ENCODE measurements around the gene INS.
"Not testable (repeated sequence)": the region's sequence is repeated elsewhere in the genome, so short reads cannot be mapped to it uniquely, and the experiment has no call there.

Gene INS

GRCh38 chr11:2180789-2181370, 19.9 kb upstream of the INS start:
- no peak for DNase-seq (ENCODE audit: low spot score)

GRCh38 chr11:2180347-2180746, 19.3 kb upstream of the INS start:
- DNase-seq (ENCODE audit: low spot score) = no peak

- no peak for DNase-seq (ENCODE audit: low spot score)
Measured at GRCh38 chr11:2179516-2179915, 18.5 kb upstream of the INS start.

DNA sequence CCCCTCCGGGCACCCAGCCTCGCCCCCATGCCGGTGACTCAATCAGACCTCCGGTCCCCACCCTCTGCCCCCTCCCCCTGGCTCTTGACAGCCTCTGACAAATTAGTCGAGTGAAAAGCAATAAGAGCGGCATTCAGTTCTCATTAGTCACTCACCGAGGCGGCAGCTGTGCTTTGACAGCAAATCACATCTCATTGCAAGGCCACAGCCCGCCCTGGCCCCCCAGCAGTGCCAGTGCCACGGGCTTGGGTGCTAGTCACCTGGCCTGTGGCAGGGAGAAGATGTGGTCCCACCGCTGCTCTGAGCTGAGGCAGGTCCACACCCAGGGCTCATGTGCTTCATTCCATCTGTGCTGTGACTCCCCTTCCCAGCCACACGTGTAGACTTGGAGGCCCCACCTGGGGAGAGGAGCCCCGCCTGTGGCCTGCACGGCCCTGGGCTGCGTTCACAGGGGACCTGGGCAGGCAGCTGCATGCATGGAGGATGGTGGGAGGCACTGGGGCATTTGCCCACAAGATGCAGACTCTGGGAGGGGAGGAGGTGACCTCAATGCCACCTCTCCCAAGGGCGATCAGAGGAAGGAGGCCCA, 18.0 kb upstream of the INS start:
- no peak for DNase-seq (ENCODE audit: low spot score)

GRCh38 chr11:2178055-2178773, 17.2 kb upstream of the INS start:
- DNase-seq (ENCODE audit: low spot score) = not testable (repeated sequence)

DNA sequence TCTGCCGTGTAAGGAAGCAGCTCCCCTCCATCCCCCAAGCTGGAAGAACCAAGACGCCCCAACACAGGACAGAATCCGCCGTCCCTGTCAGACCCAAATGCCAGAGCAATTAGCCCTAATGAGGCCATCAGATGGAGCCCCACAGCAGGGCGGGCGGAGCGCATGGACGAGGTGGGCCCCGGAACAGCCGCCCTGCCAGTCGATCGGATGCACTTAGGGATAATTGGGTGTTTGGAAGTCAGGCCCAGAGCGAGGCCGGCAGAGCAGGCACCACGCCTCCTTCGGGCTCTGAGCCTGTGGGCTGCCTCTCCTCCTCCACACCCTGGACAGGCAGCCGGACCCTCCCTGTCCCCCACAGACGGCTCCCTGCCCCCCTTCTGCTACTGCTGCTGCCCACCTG, 16.1 kb upstream of the INS start:
- no peak for DNase-seq (ENCODE audit: low spot score)

GRCh38 chr11:2176389-2176900, 15.4 kb upstream of the INS start:
- DNase-seq (ENCODE audit: low spot score) = no peak

GRCh38 chr11:2175659-2176058, 14.7 kb upstream of the INS start:
- DNase-seq (ENCODE audit: low spot score) = no peak

DNA sequence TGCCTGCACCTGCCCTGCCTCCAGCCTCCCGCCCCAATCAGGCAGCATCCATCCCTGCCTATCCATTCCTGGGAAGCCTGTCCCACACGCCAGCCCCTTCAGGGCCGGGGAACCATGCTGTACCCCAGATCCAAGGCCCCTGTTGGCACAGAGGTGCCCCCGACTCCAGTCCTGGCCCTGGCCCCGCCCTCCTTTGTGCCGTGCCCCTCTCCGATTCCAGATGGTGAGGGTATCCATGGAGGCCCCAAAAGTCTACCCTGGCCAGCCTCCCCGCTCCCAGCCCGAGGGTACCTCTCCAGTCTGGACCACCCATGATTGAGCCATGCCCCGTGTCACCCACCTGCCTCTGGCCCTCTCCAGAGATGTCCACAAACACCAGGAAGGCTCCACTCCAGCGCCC, 13.4 kb upstream of the INS start:
- DNase-seq (ENCODE audit: low spot score) = no peak

GRCh38 chr11:2173761-2174160, 12.8 kb upstream of the INS start:
- no peak for DNase-seq (ENCODE audit: low spot score)

GRCh38 chr11:2173150-2173693, 12.2 kb upstream of the INS start:
- peak; percentile 60 for DNase-seq (ENCODE audit: low spot score)

GRCh38 chr11:2172676-2173075, 11.7 kb upstream of the INS start:
- DNase-seq (ENCODE audit: low spot score) = no peak

DNA sequence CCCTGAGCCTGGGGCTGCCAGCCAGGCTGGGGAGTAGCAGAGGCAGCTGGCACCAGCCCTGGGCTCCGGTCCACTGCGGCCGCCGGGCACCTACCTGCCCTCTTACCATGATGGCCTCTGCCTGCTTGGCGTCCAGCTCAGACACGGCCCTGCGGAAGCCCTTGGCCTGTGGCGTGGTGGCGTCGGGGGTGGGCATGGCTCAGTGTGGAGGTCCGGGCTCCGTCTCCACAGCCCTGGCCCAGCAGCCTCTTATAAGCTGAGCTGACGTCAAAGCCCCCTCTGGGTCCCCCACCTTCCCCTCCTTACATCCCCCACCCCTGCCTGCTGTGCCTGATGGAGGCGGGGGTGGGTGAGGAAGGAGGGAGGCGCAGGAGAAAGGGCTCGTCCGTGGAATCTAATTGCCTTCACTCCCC, 10.6 kb upstream of the INS start, which contains the start of gene TH:
Gene TH, minus strand, starts transcription at position 225 of the 413 bp plus-strand sequence. Its CDS starts 29 bp downstream, at position 196.
- no peak for DNase-seq (ENCODE audit: low spot score)

- no peak for DNase-seq (ENCODE audit: low spot score)
Measured at GRCh38 chr11:2169626-2170570, 8.9 kb upstream of the INS start.

DNA sequence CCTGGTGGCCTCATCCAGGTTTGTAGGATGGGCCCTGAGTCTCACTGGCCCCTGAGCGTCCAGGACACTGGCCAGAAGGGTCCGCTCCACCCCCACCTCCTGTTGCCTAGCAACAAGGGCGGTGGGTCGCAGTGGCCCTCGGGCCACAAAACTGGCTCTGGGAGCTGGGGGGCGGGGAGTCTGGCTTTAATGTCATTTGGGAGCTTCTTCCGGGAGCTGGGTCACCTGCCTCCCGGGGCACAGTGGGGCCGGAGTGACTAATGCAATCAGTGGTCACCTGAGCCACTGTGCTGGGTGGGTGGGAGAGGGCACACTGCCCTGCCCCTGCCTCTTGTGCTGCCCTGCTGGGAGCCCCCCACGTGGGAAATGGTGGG, 8.0 kb upstream of the INS start:
- no peak for DNase-seq (ENCODE audit: low spot score)

DNA sequence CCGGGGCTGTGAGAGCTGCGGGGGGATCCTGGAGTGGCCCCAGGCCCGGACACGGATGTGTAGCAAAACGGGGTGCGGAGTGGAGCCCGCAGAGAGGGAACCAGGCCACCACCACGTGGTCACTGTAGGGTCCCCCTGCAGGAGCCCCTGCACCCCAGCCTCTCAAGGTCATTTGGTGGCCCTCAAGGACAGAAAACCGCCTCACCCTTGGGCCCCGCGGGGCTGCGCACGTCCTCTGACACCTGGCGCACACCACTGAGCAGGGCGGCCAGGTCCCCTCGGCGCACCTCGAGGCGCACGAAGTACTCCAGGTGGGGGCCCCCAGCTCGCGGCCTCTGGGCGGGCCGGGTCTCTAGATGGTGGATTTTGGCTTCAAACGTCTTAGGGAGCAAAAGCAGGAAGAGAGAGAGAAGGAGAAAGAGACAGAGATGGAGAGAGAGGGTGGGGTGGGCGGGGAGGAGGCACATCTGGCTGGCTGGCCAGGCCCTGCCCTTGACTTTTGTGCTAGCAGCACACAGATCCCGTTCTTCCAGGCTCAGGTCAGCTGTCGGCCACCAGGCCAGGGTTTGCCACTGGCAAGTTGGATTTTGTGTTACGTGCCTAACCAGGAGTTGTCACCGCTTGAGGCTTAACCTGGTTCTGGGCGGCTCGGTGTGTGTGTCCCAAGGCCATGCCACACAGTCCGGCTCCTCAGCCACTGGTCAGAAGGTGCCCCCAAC, 7.4 kb upstream of the INS start:
- no peak for DNase-seq (ENCODE audit: low spot score)

DNA sequence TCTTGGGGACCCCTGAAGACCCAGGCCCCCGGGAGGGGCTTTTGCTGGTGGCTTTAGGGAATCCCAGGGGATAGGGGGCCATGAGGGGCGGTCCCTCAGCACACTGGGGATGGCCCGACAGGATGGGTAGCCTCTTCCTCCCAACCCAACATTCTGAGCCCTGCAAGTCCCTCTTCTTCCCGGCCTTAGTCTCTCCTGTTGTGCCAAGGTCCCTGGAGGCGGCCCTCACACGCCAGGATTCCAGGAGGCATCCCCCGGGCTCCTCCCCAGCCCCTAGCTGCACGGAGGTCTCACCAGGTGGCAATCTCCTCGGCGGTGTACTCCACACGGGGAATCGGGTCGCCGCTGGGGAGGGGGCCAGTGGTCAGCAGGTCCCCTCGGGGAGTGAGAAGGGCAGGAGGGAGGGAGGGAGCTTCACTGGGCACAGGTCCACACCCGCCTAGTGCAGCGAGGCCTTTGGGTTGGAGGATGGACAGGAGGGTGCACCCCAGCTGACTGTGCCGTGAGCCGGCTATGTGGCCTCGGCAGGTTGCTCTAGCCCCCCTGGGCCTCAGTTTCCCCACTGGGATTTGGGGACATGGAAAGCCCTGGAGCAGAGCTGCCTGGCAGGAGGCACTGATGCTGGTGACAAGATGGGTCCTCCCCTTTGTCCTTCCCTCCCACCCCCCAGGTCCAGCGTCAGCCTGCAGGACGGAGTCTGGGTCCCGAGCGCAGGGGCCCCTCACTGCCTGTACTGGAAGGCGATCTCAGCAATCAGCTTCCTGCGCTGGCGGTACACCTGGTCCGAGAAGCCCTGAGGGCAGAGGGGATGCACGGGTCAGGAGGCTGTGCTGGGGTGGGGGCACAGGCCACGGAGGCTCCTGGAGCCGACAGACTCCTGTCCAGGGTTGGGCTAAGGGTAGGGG, 6.4 kb upstream of the INS start:
- no peak for DNase-seq (ENCODE audit: low spot score)

GRCh38 chr11:2166091-2166851, 5.3 kb upstream of the INS start:
- peak; percentile 73 for DNase-seq (ENCODE audit: low spot score)

- no peak for DNase-seq (ENCODE audit: low spot score)
Measured at GRCh38 chr11:2165571-2165970, 4.6 kb upstream of the INS start.

Data from HuH-7 (cell line).